ENCODE measurements around the gene WASHC2C. TPM values are rescaled to one million over a fixed set of nuclear protein-coding genes. Genes with fewer than 3 reads are reported as not detected.
"Not testable (repeated sequence)": the region's sequence is repeated elsewhere in the genome, so short reads cannot be mapped to it uniquely, and the experiment has no call there.

WASHC2C gene
- total RNA-seq, 1 donor from 2014 or later: 62.0 TPM

- intact Hi-C loops (cut with DNase I): no loop called here
- no peak for ATAC-seq
- Histone ChIP-seq H3K9me3 (no peaks in the 10 kb centered on the region), H3K36me3 (no peaks in the 10 kb centered on the region), H3K4me3 (no peak overlapping the region), H3K27ac (no peak overlapping the region), H3K27me3 (no peaks in the 10 kb centered on the region), H3K4me1 (no peaks in the 10 kb centered on the region)
- TF ChIP-seq CTCF (IDR thresholded peaks at IDR 0.05): no peak
- DNase-seq: no peak
Observed at GRCh38 chr10:45817130-45817859, 90.2 kb downstream of the WASHC2C start.

- no peak for TF ChIP-seq CTCF (IDR thresholded peaks at IDR 0.05)
- intact Hi-C loops (cut with DNase I): no loop called here
- no peaks in the 10 kb centered on the region for H3K27me3 ChIP-seq
- no peaks in the 10 kb centered on the region for H3K4me1 ChIP-seq
- H3K27ac ChIP-seq: no peak overlapping the region
- no peaks in the 10 kb centered on the region for H3K36me3 ChIP-seq
- H3K9me3 ChIP-seq: no peaks in the 10 kb centered on the region
- H3K4me3 ChIP-seq: no peak overlapping the region
- DNase-seq (no peak), ATAC-seq (no peak)
Observed at GRCh38 chr10:45817912-45818311, 90.8 kb downstream of the WASHC2C start.

GRCh38 chr10:45819552-45819951 is 92.5 kb downstream of the WASHC2C start:
- Histone ChIP-seq H3K27ac (no peak overlapping the region), H3K9me3 (no peaks in the 10 kb centered on the region), H3K27me3 (no peaks in the 10 kb centered on the region), H3K4me3 (no peak overlapping the region), H3K4me1 (no peaks in the 10 kb centered on the region), H3K36me3 (no peaks in the 10 kb centered on the region)
- TF ChIP-seq CTCF (IDR thresholded peaks at IDR 0.05): no peak
- intact Hi-C loops (cut with DNase I): no loop called here
- DNase-seq (no peak), ATAC-seq (no peak)

- H3K27ac ChIP-seq; DNase-seq; ATAC-seq; H3K36me3 ChIP-seq; H3K9me3 ChIP-seq; H3K4me3 ChIP-seq; H3K4me1 ChIP-seq; intact Hi-C loops (cut with DNase I); H3K27me3 ChIP-seq: not testable (repeated sequence)
Observed at GRCh38 chr10:45820107-45820830, 93.2 kb downstream of the WASHC2C start.

GRCh38 chr10:45822918-45823317 is 95.9 kb downstream of the WASHC2C start:
- intact Hi-C loops (cut with DNase I): not testable (repeated sequence)

More at GRCh38 chr10:45822918-45823317, 95.9 kb downstream of the WASHC2C start:
- H3K4me1 ChIP-seq, H3K27me3 ChIP-seq, H3K4me3 ChIP-seq, H3K27ac ChIP-seq, H3K9me3 ChIP-seq, DNase-seq, H3K36me3 ChIP-seq, ATAC-seq: not testable (repeated sequence)

Other genes with a start within 250 kb of the WASHC2C start
- 18.7 TPM for gene ZFAND4, start 54.5 kb upstream of the WASHC2C start, total RNA-seq
- 22.1 TPM for gene AGAP4, start 120.2 kb downstream of the WASHC2C start, total RNA-seq
- gene TIMM23, start 245.2 kb downstream of the WASHC2C start, total RNA-seq: 35.8 TPM